Measurements from ENCODE around the gene SLC38A7. TPM values are rescaled to one million over a fixed set of nuclear protein-coding genes. Genes with fewer than 3 reads are reported as not detected.

SLC38A7 gene
- total and polyA plus RNA-seq, 2 of the 13 experiments (the other 11 are each of a cell fraction or from before 2014, with no cell fraction given), result 13.2 to 14.1 TPM

GRCh38 chr16:58644108-58644507 lies 40.5 kb downstream of the SLC38A7 start:
- no peaks in the 10 kb centered on the region; a peak in 1 of 5 replicates for H3K27me3 ChIP-seq (ENCODE audit: control insufficient read depth in 1 of 2, insufficient read depth in 2 of 2, low read length in 2 of 2)
- no peak for FAIRE-seq
- H3K9me3 ChIP-seq (ENCODE audit: low read length), result no peaks in the 10 kb centered on the region
- H3K4me1 ChIP-seq (ENCODE audit: insufficient read depth, low read length), result peaks cover 13% of the 10 kb centered on the region
- H2AFZ ChIP-seq (ENCODE audit: low read length), result no peak overlapping the region
- no peak for DNase-seq (ENCODE audit: low spot score)
- no peaks in the 10 kb centered on the region for H3K36me3 ChIP-seq (replicated peaks in 1 of 2; ENCODE audit: control insufficient read depth in 1 of 2, insufficient read depth in 2 of 2, low read length in 2 of 2)
- WGBS (ENCODE audit: low lambda C conversion rate), result 45% methylated on average over 5 of the region's 5 CpGs
- ChIA-PET CTCF (ENCODE audit: low intra/inter-chr PET ratio, low total read pairs) (no interaction called here), POLR2A (interaction anchor here (1.0 kb wide), 1 partner anchor 11 kb away, joined by 3 read pairs; no protein-coding TSS in a partner anchor)
- H3K4me3 ChIP-seq (replicated peaks in 1 of 3; ENCODE audit: insufficient read depth in 1 of 3, low read depth in 2 of 3, low read length in 3 of 3), result no peak overlapping the region
- H3K9ac ChIP-seq (ENCODE audit: insufficient read depth, low read depth, low read length), result no peak overlapping the region
- no peaks in the 10 kb centered on the region for H4K20me1 ChIP-seq (ENCODE audit: insufficient read depth, low read length)
- H3K79me2 ChIP-seq (ENCODE audit: insufficient read depth, low read length), result no peaks in the 10 kb centered on the region
- intact Hi-C loops (cut with micrococcal nuclease; ENCODE audit: unreplicated experiment), result no loop called here
- TF ChIP-seq ZNF546 (CRISPR knock-in tag; conservative IDR thresholded peaks at IDR 0.05) (no peak), CEBPG (CRISPR knock-in tag; IDR thresholded peaks at IDR 0.05) (no peak), TBX3 (IDR thresholded peaks at IDR 0.05; ENCODE audit: borderline replicate concordance) (no peak), ZNF646 (CRISPR knock-in tag; IDR thresholded peaks at IDR 0.05) (0 out of 2 replicates have a peak, but pooled peaks have one; percentile 51), HNF1A (IDR thresholded peaks at IDR 0.05; ENCODE audit: low read depth) (no peak), HNF1A (CRISPR knock-in tag; IDR thresholded peaks at IDR 0.05; ENCODE audit: borderline replicate concordance) (no peak)
- no TSS peak for BruUV-seq (replicated peaks)
- no peak for ATAC-seq
- in situ Hi-C loops (cut with HindIII; ENCODE audit: extremely low pct_ligation_motif_present, low pct_unique_long_range_greater_than_20kb), result no loop called here
- H3K27ac ChIP-seq (ENCODE audit: extremely low read length, insufficient read depth, low read length), result no peak overlapping the region
- no peak overlapping the region for H3K4me2 ChIP-seq (ENCODE audit: low read depth, low read length)

Data from HepG2 (cell line).